Measurements from ENCODE around the gene CALCOCO2.

The CALCOCO2 gene

GRCh38 chr17:48873696-48874443 is 43.0 kb downstream of the CALCOCO2 start:
- DNase-seq, result no peak

- DNase-seq, result peak; percentile 77
Measured at GRCh38 chr17:48878920-48879898, 48.4 kb downstream of the CALCOCO2 start.

- no peak for DNase-seq
Measured at GRCh38 chr17:48882272-48882671, 51.4 kb downstream of the CALCOCO2 start.

DNA sequence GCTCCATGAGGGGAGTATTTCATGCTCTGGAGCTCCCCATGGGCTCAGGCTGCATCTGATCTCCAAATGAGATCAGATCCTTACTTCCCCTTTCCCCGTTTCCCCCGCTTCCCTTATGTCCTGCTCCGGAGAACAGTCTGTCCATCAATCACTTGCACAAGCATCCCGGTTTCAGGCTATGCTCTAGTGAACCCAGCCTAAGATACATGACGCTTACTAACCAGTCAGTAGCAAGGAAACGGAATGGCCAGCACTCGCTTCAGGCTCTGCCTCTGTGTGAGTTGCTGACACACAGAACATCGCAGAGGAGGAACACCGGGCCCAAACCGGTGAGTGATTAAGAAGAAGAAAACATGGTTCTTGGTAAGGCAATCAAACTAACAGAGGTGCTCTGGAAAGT is 52.3 kb downstream of the CALCOCO2 start:
- no peak for DNase-seq

GRCh38 chr17:48890086-48890485 is 59.3 kb downstream of the CALCOCO2 start:
- DNase-seq, result no peak

DNA sequence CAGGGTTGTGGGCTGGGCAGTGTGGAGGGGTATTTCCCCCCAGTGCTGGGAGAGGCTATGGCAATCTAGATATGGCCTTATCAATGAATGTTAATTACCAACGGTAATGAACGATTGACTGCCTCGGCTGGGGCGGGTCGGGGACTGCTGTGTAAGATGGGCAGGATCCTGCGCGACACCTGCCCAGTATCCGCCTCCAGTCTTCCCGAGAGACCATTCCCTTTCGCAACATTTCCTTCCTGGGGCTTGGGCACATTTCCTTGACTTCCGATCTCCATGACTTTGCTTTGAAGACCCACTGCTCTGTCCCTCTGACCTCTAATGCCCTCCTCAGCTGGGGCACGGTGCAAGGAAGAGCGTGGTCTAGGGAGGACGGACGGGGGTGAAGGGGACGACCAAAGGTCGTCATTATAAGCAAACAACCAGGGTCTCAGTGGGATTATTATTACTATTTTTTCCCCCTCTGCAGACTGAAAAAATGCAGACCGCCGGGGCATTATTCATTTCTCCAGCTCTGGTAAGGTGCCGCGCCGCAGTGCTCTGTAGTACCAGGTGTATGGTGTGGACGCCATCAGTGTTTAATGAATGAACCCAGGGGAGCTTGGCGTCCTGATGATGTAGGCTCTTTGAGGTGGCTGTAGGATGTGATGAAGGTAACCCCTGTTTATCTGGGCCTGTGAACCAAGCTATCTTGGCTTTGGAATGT is 62.3 kb downstream of the CALCOCO2 start:
- DNase-seq, result no peak

GRCh38 chr17:48893646-48894508 is 63.0 kb downstream of the CALCOCO2 start:
- DNase-seq, result no peak

DNA sequence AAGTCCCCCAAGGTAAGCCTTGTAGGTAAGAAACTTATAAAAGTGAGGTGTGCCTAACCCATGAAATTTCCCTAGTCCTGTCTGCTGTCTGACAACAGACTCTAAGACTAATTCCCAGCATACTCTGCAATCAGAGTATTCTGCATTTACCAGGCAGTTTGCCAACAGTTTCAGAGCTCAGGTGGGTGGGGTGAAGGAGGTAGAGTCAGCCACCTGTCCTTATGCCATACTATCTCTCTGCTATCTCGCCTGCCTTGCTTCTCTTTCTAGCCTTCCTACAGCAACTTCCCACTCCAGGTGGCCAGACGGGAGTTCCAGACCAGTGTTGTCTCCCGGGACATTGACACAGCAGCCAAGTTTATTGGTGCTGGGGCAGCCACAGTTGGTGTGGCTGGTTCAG is 64.1 kb downstream of the CALCOCO2 start:
- DNase-seq, result no peak

- DNase-seq, result no peak
Measured at GRCh38 chr17:48901241-48901640, 70.4 kb downstream of the CALCOCO2 start.

- no peak for DNase-seq
Measured at GRCh38 chr17:48903401-48903800, 72.6 kb downstream of the CALCOCO2 start.

GRCh38 chr17:48904428-48904827 is 73.6 kb downstream of the CALCOCO2 start:
- DNase-seq, result no peak

DNA sequence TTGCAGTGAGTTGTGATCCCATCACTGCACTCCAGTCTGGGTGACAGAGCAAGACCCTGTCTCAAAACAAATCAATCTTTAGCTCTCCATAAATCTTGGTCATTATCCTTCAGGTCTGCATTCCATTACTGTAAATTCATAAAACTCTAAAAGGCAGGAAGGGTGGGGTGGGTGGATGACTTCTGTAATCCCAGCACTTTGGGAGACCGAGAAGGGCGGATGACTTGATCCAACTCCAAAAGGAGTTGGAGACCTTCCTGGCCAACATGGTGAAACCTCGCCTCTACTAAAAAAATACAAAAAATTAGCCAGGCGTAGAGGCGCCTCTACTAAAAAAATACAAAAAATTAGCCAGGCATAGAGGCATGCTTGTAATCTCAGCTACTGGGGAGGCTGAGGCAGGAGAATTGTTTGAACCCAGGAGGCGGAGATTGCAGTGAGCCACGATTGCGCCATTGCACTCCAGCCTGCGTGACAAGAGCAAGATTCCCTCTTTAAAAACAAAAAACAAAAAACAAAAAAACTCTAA is 75.2 kb downstream of the CALCOCO2 start:
- no peak for DNase-seq

- peak; percentile 24 for DNase-seq
Measured at GRCh38 chr17:48907713-48908046, 76.8 kb downstream of the CALCOCO2 start.

DNA sequence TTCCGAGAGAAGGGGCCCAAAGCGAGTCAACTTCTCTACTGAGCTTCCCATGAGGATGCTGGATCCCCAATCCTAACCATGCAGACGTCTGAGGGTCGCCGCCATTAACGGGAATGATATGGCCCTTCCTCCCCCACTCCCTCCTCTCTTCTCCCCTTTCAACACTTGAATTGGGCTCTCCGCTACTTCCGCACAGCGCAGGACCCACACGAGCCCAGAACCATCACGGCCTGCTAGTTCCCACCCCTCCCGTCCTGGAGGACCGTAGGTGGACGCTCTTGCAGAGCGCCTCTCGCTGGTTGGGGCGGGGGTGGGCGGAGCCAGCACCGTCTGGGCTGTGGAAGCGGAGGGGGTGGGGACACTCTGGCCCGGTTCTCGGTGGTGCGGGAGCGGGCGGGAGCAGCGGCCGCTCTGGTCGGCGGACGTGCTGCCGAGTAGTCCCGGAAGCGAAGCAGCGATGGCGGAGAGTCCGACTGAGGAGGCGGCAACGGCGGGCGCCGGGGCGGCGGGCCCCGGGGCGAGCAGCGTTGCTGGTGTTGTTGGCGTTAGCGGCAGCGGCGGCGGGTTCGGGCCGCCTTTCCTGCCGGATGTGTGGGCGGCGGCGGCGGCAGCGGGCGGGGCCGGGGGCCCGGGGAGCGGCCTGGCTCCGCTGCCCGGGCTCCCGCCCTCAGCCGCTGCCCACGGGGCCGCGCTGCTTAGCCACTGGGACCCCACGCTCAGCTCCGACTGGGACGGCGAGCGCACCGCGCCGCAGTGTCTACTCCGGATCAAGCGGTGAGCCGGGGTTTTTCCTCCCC is 77.4 kb downstream of the CALCOCO2 start, which contains the start of gene UBE2Z:
UBE2Z (plus strand) TSS at position 361 of the 797 bp plus-strand sequence; CDS start at position 458, 97 bp downstream.
- DNase-seq, result peak; percentile 97

DNA sequence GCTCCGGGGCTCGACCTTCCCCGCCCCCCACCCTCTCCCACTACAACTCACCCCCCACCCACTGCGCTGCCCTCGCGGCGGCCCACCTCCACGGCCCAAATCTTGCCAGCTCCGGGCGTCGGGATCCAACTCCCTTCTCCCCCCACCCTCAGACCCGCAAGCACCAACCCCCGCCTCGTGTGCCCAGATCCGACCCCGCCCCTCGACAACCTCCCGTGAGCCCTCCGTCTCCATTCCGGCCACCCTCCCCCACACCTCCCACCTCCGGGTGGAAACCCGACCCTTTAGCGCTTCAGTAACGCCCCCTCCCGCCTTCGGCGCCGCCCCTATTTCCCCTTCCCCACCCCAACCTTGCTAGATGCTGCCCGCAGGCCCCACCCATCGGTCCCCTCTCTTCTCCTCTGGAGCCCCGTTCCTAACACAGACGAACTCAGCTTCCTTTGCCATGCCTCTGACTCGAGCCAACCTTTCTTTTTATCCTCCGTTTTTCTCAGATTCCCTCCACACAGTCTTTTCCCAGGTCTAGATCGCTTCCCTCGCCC is 78.1 kb downstream of the CALCOCO2 start:
- peak; percentile 97 for DNase-seq

GRCh38 chr17:48909783-48910182 is 78.9 kb downstream of the CALCOCO2 start:
- DNase-seq, result no peak

DNA sequence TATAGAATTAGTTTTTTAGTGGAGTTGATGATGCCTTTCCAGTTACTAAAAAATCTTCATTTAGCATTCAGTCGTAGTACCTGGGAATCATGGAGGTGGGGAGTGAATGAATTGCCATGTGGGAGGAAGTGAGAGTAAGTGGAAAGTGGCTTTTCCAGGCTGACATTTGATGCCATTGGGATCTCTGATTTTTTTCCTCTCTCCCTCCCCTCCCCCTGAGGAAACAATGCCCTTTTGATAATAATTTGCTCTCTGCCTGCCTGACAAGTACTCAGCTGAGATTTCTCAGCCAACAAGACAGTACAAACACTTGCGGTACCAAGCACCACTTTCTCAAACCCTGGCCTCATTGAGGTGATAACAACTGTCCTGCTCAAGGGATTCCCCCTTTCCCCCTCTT is 79.5 kb downstream of the CALCOCO2 start:
- no peak for DNase-seq

DNA sequence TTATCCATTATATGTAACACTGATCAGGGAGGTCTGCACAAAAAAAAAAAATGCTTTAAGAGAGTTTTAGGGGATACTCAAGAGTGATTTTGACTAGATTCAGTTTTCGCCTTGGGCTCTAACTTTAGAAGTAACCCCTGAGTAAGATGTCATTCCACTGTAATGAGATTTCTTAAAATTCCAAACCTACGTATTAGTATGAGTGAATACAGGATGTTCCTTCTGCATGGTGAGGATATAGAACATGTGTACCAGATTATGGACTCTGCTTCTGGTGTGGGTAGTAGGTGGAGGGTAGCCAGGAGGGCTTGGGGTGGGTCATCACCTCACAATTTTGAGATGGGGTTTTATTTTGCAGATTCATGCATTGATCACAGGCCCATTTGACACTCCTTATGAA is 81.6 kb downstream of the CALCOCO2 start:
- no peak for DNase-seq
